DND-41 (cell line): ENCODE results near the gene ZDHHC6.

Experiments used
- ATAC-seq: fragments of 200-7000 bp; cut with Tn5 transposase; 3 replicates; pipeline ENCODE4 v1.9.1; 2021; ENCODE audit warnings: low read depth; ENCODE audit not compliant: insufficient read depth
- DNase-seq: peaks from one replicate; pipeline ENCODE4 v3.0.0-alpha.2; 2020
- H2AFZ ChIP-seq: 2 replicates; pipeline ENCODE4 v1.6.0; 2012; ENCODE audit warnings: low read depth, low read length
- H3K27ac ChIP-seq: 2 replicates; pipeline ENCODE4 v1.5.1; 2012; ENCODE audit warnings: low read length, inconsistent platforms
- H3K27me3 ChIP-seq: fragments of 200-600 bp; sonication (generic); 2 replicates; pipeline ENCODE4 v1.6.0; 2012; ENCODE audit warnings: low read length, mild to moderate bottlenecking, inconsistent platforms; ENCODE audit not compliant: insufficient read depth, poor library complexity
- H3K36me3 ChIP-seq: 2 replicates; pipeline ENCODE4 v1.5.1; 2012; ENCODE audit warnings: low read length, inconsistent platforms; ENCODE audit not compliant: insufficient read depth
- H3K4me1 ChIP-seq: 2 replicates; pipeline ENCODE4 v1.5.1; 2012; ENCODE audit warnings: mild to moderate bottlenecking, low read length; ENCODE audit not compliant: insufficient read depth
- H3K4me2 ChIP-seq: 2 replicates; pipeline ENCODE4 v1.6.0; 2012; ENCODE audit warnings: mild to moderate bottlenecking, moderate library complexity, low read length, inconsistent platforms; ENCODE audit not compliant: insufficient read depth
- H3K4me3 ChIP-seq, 2 experiments: fragments of 200-600 bp in 1 of 2; shearing (Covaris generic) in 1 of 2; 2 replicates each; pipeline ENCODE4 v1.5.1; 2012 to 2016; ENCODE audit warnings: inconsistent platforms in 2 of 2, low read length in 2 of 2, mild to moderate bottlenecking in 2 of 2, low read depth in 1 of 2, moderate library complexity in 1 of 2
- H3K79me2 ChIP-seq: 2 replicates; pipeline ENCODE4 v1.6.0; 2012; ENCODE audit warnings: low read length, inconsistent platforms; ENCODE audit not compliant: insufficient read depth
- H3K9ac ChIP-seq: 2 replicates; pipeline ENCODE4 v1.6.0; 2012; ENCODE audit warnings: low read depth, mild to moderate bottlenecking, inconsistent platforms, low read length, moderate library complexity
- H3K9me3 ChIP-seq: 2 replicates; pipeline ENCODE4 v1.5.1; 2012; ENCODE audit warnings: low read length, moderate library complexity, mild to moderate bottlenecking, inconsistent platforms; ENCODE audit not compliant: insufficient read depth, severe bottlenecking
- H4K20me1 ChIP-seq: 2 replicates; pipeline ENCODE4 v1.6.0; 2012; ENCODE audit warnings: low read length; ENCODE audit not compliant: insufficient read depth
- CTCF ChIP-seq: IDR thresholded peaks from 2 replicates; pipeline ENCODE4 v1.5.1; 2012; ENCODE audit warnings: borderline replicate concordance, low read length, moderate library complexity, mild to moderate bottlenecking; ENCODE audit not compliant: poor library complexity, severe bottlenecking; ENCODE audit errors: extremely low read depth
- EZH2 ChIP-seq: IDR thresholded peaks from 3 replicates; pipeline ENCODE4 v1.6.1; 2012; ENCODE audit warnings: borderline replicate concordance, low read depth, mild to moderate bottlenecking, moderate library complexity, low read length, inconsistent platforms; ENCODE audit not compliant: severe bottlenecking

The ZDHHC6 gene

GRCh38 chr10:112434988-112435619, 11.6 kb downstream of the ZDHHC6 start:
- ATAC-seq: no peak
- H3K27ac ChIP-seq: no peak overlapping the region

GRCh38 chr10:112433136-112433535, 13.6 kb downstream of the ZDHHC6 start:
- Histone ChIP-seq H3K27ac (no peak overlapping the region), H2AFZ (no peak overlapping the region), H3K9me3 (no peaks in the 10 kb centered on the region), H3K27me3 (no peaks in the 10 kb centered on the region), H3K4me1 (no peaks in the 10 kb centered on the region), H3K36me3 (peaks cover 91% of the 10 kb centered on the region), H4K20me1 (no peaks in the 10 kb centered on the region), H3K4me3 (no peak overlapping the region), H3K9ac (no peak overlapping the region), H3K79me2 (no peaks in the 10 kb centered on the region), H3K4me2 (no peak overlapping the region)
- DNase-seq: no peak
- TF ChIP-seq CTCF (no peak), EZH2 (no peak)
- ATAC-seq: no peak

More at GRCh38 chr10:112434988-112435619, 11.6 kb downstream of the ZDHHC6 start:
- H3K4me1 ChIP-seq: no peaks in the 10 kb centered on the region
- H3K9ac ChIP-seq: no peak overlapping the region
- TF ChIP-seq EZH2 (no peak), CTCF (peak; percentile 53)
- no peak for DNase-seq
- no peak overlapping the region for H2AFZ ChIP-seq
- H3K27me3 ChIP-seq: no peaks in the 10 kb centered on the region
- H3K4me3 ChIP-seq: no peak overlapping the region
- H3K79me2 ChIP-seq: no peaks in the 10 kb centered on the region
- H3K4me2 ChIP-seq: no peak overlapping the region
- H4K20me1 ChIP-seq: no peaks in the 10 kb centered on the region
- H3K36me3 ChIP-seq: peaks cover 88% of the 10 kb centered on the region
- H3K9me3 ChIP-seq: no peaks in the 10 kb centered on the region

GRCh38 chr10:112429654-112430230, 17.0 kb downstream of the ZDHHC6 start:
- H3K36me3 ChIP-seq: peaks cover 85% of the 10 kb centered on the region
- H3K9ac ChIP-seq: no peak overlapping the region
- H3K4me3 ChIP-seq: no peak overlapping the region
- H3K9me3 ChIP-seq: no peaks in the 10 kb centered on the region
- TF ChIP-seq EZH2 (no peak), CTCF (no peak)
- no peaks in the 10 kb centered on the region for H3K79me2 ChIP-seq
- no peaks in the 10 kb centered on the region for H3K27me3 ChIP-seq
- no peaks in the 10 kb centered on the region for H4K20me1 ChIP-seq
- no peak overlapping the region for H3K27ac ChIP-seq
- DNase-seq (no peak), ATAC-seq (no peak)
- no peak overlapping the region for H3K4me2 ChIP-seq
- H2AFZ ChIP-seq: no peak overlapping the region
- no peaks in the 10 kb centered on the region for H3K4me1 ChIP-seq

- H3K9ac ChIP-seq: no peak overlapping the region
- no peaks in the 10 kb centered on the region for H3K79me2 ChIP-seq
- no peak overlapping the region for H3K4me3 ChIP-seq
- no peak overlapping the region for H2AFZ ChIP-seq
- ATAC-seq (no peak), DNase-seq (no peak)
- no peak for TF ChIP-seq EZH2
- no peak for TF ChIP-seq CTCF
- no peaks in the 10 kb centered on the region for H3K27me3 ChIP-seq
- H3K9me3 ChIP-seq: no peaks in the 10 kb centered on the region
- H3K36me3 ChIP-seq: peaks cover 79% of the 10 kb centered on the region
- H4K20me1 ChIP-seq: no peaks in the 10 kb centered on the region
- H3K4me2 ChIP-seq: no peak overlapping the region
- no peaks in the 10 kb centered on the region for H3K4me1 ChIP-seq
- H3K27ac ChIP-seq: no peak overlapping the region
Measured at GRCh38 chr10:112429147-112429546, 17.6 kb downstream of the ZDHHC6 start.
